MCF 10A (cell line): Measurements from ENCODE around the gene COX20. TPM values are rescaled to one million over a fixed set of nuclear protein-coding genes. Genes with fewer than 3 reads are reported as not detected.

Source experiments
- BruUV-seq: library from RNA; stranded (reverse); fragments of 400-500 nt; replicated peaks from 2 replicates; lab custom pipeline; 2021; lab: Mats Ljungman, UMichigan
- CTCF ChIA-PET: fragments of 300-600 bp; sonication (Branson Sonifier 250); formaldehyde crosslinking; extraction: SDS; loops from one replicate; lab custom pipeline; 2021; ENCODE audit warnings: antibody characterized with exemption, inconsistent platforms; lab: Yijun Ruan, JAX
- POLR2A ChIA-PET: fragments of 300-600, 350-650 bp; sonication (Branson Sonifier 250); formaldehyde crosslinking; extraction: SDS; loops from one replicate; lab custom pipeline; 2020; ENCODE audit warnings: antibody characterized with exemption, inconsistent platforms; lab: Yijun Ruan, JAX
- DNase-seq: peaks from one replicate; pipeline ENCODE4 v3.0.0-alpha.2; 2018; ENCODE audit not compliant: unreplicated experiment
- H3K27ac Mint-ChIP-seq: one replicate; pipeline ENCODE4 v1.8.0; 2022; ENCODE audit warnings: mild to moderate bottlenecking, low read depth, mixed read lengths; ENCODE audit not compliant: unreplicated experiment
- H3K27me3 Mint-ChIP-seq: one replicate; pipeline ENCODE4 v1.8.0; 2022; ENCODE audit warnings: mixed read lengths; ENCODE audit not compliant: insufficient read depth, unreplicated experiment
- H3K36me3 Mint-ChIP-seq: one replicate; pipeline ENCODE4 v1.8.0; 2022; ENCODE audit warnings: mild to moderate bottlenecking, moderate library complexity, mixed read lengths; ENCODE audit not compliant: insufficient read depth, unreplicated experiment
- H3K4me1 Mint-ChIP-seq: one replicate; pipeline ENCODE4 v1.8.0; 2022; ENCODE audit warnings: mixed read lengths; ENCODE audit not compliant: insufficient read depth, unreplicated experiment
- H3K4me3 Mint-ChIP-seq: one replicate; pipeline ENCODE4 v1.8.0; 2022; ENCODE audit warnings: mild to moderate bottlenecking, moderate library complexity, mixed read lengths; ENCODE audit not compliant: unreplicated experiment
- H3K9me3 Mint-ChIP-seq: one replicate; pipeline ENCODE4 v1.8.0; 2022; ENCODE audit warnings: mixed read lengths; ENCODE audit not compliant: unreplicated experiment
- CTCF ChIP-seq: fragments of 200-600 bp; IDR thresholded peaks from one replicate; pipeline ENCODE4 v1.8.0; 2022; ENCODE audit warnings: antibody characterized with exemption, mild to moderate bottlenecking; ENCODE audit not compliant: unreplicated experiment
- intact Hi-C: fragments of 100-400 bp; cut with micrococcal nuclease; formaldehyde crosslinking; loops from 2 replicates; pipeline ENCODE4 v1.14.1; 2022
- total RNA-seq: library from RNA; stranded (reverse); gene quantifications from 2 replicates; pipeline ENCODE4 v1.2.3, GENCODE V29; 2022

COX20 gene
- total RNA-seq, 1 experiment from 2014 or later = 44.6 TPM

GRCh38 chr1:244864253-244865027, 29.0 kb downstream of the COX20 start, which contains the start of gene HNRNPU:
Gene HNRNPU, minus strand, starts transcription at chr1:244864543. Its CDS starts 236 bp downstream, at chr1:244864307.
- BruUV-seq = no TSS peak
- POLR2A ChIA-PET = interaction anchor here (0.6 to 25.5 kb wide), 43 partner anchors 10 to 1703 kb away, joined by 3 to 1456 read pairs (median 5); partner anchors contain the start of genes ADSS2, CEP170, CNST and COX20
- no peaks in the 10 kb centered on the region for H3K9me3 Mint-ChIP-seq
- peaks cover 53% of the 10 kb centered on the region for H3K36me3 Mint-ChIP-seq
- peak; percentile 51 for TF ChIP-seq CTCF
- peaks cover 32% of the 10 kb centered on the region for H3K4me1 Mint-ChIP-seq
- H3K4me3 Mint-ChIP-seq = peak within 1 kb of the TSS; percentile 93
- H3K27me3 Mint-ChIP-seq = no peaks in the 10 kb centered on the region
- CTCF ChIA-PET = interaction anchor here (0.6 to 13.7 kb wide), 22 partner anchors 9 to 1707 kb away, joined by 3 to 174 read pairs (median 4); a partner anchor contains a TSS
- intact Hi-C loops = no loop called here
- DNase-seq = peak; percentile 99
- H3K27ac Mint-ChIP-seq = peak within 1 kb of the TSS; percentile 96

GRCh38 chr1:244865028-244865371, 29.5 kb downstream of the COX20 start:
- intact Hi-C loops = no loop called here
- Mint-ChIP-seq H3K4me1 (peaks cover 26% of the 10 kb centered on the region), H3K4me3 (peak overlapping the region; percentile 93), H3K27ac (peak overlapping the region; percentile 96), H3K9me3 (no peaks in the 10 kb centered on the region), H3K27me3 (no peaks in the 10 kb centered on the region), H3K36me3 (peaks cover 48% of the 10 kb centered on the region)
- ChIA-PET POLR2A (interaction anchor here (0.6 to 25.5 kb wide), 37 partner anchors 10 to 1701 kb away, joined by 3 to 1456 read pairs (median 6); partner anchors contain the start of genes ADSS2, CEP170, CNST and COX20), CTCF (interaction anchor here (0.5 to 13.7 kb wide), 12 partner anchors 11 to 1222 kb away, joined by 3 to 174 read pairs (median 6); a partner anchor contains a TSS)
- DNase-seq = no peak
- TSS peak; percentile 87 for BruUV-seq
- no peak for TF ChIP-seq CTCF

- Mint-ChIP-seq H3K36me3 (peaks cover 40% of the 10 kb centered on the region), H3K27ac (peak overlapping the region; percentile 96), H3K27me3 (no peaks in the 10 kb centered on the region), H3K9me3 (no peaks in the 10 kb centered on the region), H3K4me3 (peak overlapping the region; percentile 93), H3K4me1 (peaks cover 19% of the 10 kb centered on the region)
- CTCF ChIA-PET = interaction anchor here (0.5 to 13.7 kb wide), 9 partner anchors 11 to 1221 kb away, joined by 3 to 174 read pairs (median 5); a partner anchor contains a TSS
- no peak for DNase-seq
- intact Hi-C loops = no loop called here
- no peak for TF ChIP-seq CTCF
- BruUV-seq = no TSS peak
- POLR2A ChIA-PET = interaction anchor here (1.0 to 25.5 kb wide), 19 partner anchors 9 to 211 kb away, joined by 3 to 1456 read pairs (median 13); partner anchors contain the start of gene COX20
Observed at GRCh38 chr1:244865820-244866219, 30.4 kb downstream of the COX20 start.

GRCh38 chr1:244866355-244866754, 30.9 kb downstream of the COX20 start:
- H3K36me3 Mint-ChIP-seq = peaks cover 34% of the 10 kb centered on the region
- H3K9me3 Mint-ChIP-seq = no peaks in the 10 kb centered on the region
- H3K27me3 Mint-ChIP-seq = no peaks in the 10 kb centered on the region
- H3K4me1 Mint-ChIP-seq = peaks cover 14% of the 10 kb centered on the region
- BruUV-seq = no TSS peak
- no peak overlapping the region for H3K4me3 Mint-ChIP-seq
- DNase-seq = no peak
- H3K27ac Mint-ChIP-seq = peak overlapping the region; percentile 96
- TF ChIP-seq CTCF = no peak
- ChIA-PET CTCF (interaction anchor here (0.7 to 13.7 kb wide), 8 partner anchors 10 to 176 kb away, joined by 3 to 174 read pairs (median 5); a partner anchor contains a TSS), POLR2A (interaction anchor here (0.6 to 25.5 kb wide), 11 partner anchors 9 to 185 kb away, joined by 3 to 1456 read pairs (median 10); partner anchors contain the start of gene COX20)
- intact Hi-C loops = no loop called here
